HG03571 (cell line): ENCODE data around the gene GATA1.

ENCODE experiments used
- ATAC-seq: cut with Tn5 transposase; IDR thresholded peaks from one replicate; pipeline ENCODE4 v1.9.1; 2021; ENCODE audit not compliant: unreplicated experiment

The GATA1 gene

GRCh38 chrX:48839686-48840085 lies 53.3 kb downstream of the GATA1 start:
- no peak for ATAC-seq
